Kidney epithelial cell (primary cell): ENCODE measurements around the gene NEURL3. TPM values are rescaled to one million over a fixed set of nuclear protein-coding genes. Genes with fewer than 3 reads are reported as not detected.

Experiments used
- DNase-seq: peaks from one replicate; pipeline ENCODE4 v3.0.0-alpha.2; 2010; ENCODE audit warnings: low read depth
- H3K27me3 ChIP-seq: 2 replicates; pipeline ENCODE4 v1.6.0; 2011; ENCODE audit warnings: low read length; ENCODE audit not compliant: control insufficient read depth, insufficient read depth
- H3K36me3 ChIP-seq: 2 replicates; pipeline ENCODE4 v1.5.1; 2011; ENCODE audit warnings: low read length; ENCODE audit not compliant: control insufficient read depth, insufficient read depth
- H3K4me3 ChIP-seq: 2 replicates; pipeline ENCODE4 v1.5.1; 2011; ENCODE audit warnings: low read depth, mild to moderate bottlenecking, control low read depth, low read length
- total RNA-seq: library from RNA; depleted of rRNA; stranded (reverse); fragments of >200 nt; gene quantifications from 2 replicates; pipeline ENCODE4 v1.2.3, GENCODE V29; 2015
- TF ChIP-seq, protein P1 (sequence below): IDR thresholded peaks from 2 replicates; pipeline ENCODE4 v1.5.1; 2011; ENCODE audit warnings: mild to moderate bottlenecking, moderate library complexity, low read length, control low read depth, inconsistent platforms; ENCODE audit not compliant: insufficient read depth, poor library complexity, severe bottlenecking

Gene NEURL3
- total RNA-seq, 1 donor from 2014 or later = 18.6 TPM

DNA sequence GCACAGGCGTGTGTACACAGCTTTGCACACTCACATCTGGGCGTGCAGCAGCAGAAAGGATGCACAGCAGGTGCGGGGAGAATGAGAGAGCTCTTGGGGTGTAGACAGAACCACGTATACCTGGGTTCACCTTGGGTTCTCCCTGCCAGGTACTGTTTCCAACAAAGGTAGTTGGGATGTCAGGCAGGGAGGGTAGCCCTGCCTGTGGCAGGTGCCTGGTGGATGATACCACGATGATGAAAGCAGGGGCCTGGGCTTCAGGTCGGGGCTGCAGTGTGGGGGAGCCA lies 24.9 kb upstream of the NEURL3 start:
- TF ChIP-seq, protein P1, sequence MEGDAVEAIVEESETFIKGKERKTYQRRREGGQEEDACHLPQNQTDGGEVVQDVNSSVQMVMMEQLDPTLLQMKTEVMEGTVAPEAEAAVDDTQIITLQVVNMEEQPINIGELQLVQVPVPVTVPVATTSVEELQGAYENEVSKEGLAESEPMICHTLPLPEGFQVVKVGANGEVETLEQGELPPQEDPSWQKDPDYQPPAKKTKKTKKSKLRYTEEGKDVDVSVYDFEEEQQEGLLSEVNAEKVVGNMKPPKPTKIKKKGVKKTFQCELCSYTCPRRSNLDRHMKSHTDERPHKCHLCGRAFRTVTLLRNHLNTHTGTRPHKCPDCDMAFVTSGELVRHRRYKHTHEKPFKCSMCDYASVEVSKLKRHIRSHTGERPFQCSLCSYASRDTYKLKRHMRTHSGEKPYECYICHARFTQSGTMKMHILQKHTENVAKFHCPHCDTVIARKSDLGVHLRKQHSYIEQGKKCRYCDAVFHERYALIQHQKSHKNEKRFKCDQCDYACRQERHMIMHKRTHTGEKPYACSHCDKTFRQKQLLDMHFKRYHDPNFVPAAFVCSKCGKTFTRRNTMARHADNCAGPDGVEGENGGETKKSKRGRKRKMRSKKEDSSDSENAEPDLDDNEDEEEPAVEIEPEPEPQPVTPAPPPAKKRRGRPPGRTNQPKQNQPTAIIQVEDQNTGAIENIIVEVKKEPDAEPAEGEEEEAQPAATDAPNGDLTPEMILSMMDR = no peak
- no peak for DNase-seq
- no peak overlapping the region for H3K4me3 ChIP-seq
- no peaks in the 10 kb centered on the region for H3K36me3 ChIP-seq
- H3K27me3 ChIP-seq = no peaks in the 10 kb centered on the region

DNA sequence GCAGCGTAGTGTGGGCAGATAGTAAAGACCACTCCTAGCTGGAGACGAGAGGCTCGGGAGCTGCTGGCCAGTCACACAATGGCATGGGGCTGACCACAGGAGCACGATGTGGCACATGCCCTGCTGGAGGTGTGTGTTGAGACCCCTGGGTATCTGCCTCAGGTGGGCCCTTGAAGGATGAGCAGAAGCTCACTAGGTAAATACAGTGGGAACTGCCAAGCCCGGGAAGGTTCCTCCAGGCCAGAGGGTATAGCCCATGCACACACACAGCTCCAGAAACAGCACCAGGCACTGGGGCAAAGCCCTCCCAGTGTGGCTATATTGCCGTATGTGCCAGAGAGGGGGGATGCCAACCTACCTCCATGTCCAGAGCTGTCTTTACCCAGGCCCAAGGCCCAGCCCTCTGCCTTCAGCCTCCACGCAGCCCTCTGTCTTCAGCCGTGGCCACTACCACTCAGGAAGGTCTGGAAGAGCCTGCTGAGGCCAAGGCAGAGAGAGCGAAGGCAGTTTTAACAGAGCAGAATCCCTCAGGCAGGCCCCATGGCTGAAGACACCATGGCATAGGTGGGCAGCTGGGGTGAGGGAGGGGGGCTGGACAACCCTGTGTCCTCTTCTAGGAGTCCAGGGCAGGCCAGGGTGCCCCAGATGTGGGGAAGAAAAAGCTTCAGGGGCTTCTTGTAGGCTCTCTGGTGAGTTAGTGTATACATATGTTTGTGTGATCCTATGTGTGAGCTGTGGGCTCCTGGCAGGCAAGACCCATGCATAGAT lies 24.4 kb upstream of the NEURL3 start:
- Histone ChIP-seq H3K27me3 (peaks cover 4% of the 10 kb centered on the region), H3K4me3 (no peak overlapping the region), H3K36me3 (no peaks in the 10 kb centered on the region)
- TF ChIP-seq, protein P1 = no peak
- no peak for DNase-seq

DNA sequence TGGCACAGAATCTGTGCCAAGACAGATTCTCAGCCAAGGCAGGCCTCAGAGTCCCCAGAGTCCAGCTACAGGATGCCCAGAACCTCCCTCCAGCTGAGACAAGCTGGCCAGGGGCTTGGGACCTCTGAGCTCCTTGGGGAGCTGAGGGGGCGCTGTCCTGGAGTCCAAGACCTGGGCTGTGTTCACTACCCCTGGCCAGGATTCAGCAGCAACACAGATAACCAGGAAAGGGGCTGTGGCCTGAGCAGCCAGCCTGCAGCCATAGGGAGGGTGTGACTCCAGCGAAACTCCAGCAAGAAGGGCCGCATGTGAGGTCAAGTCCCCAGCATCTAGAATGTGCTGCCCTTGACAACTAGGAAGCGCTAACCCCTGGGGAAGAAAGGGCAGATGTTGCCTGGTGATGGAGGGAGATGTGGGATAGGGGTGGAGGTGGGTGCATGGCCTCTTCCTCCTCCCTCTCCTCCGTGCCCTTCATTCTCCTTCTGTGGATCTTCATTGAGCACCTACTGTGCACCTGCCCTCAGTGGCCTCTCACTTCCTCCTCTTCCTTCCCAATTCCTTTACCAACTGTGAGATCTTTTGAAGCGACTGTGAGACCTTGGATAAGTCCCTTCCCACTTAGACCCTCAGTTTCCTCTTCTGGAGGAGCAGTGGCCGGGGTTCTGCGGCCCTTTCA lies 23.7 kb upstream of the NEURL3 start:
- TF ChIP-seq, protein P1 = no peak
- Histone ChIP-seq H3K36me3 (no peaks in the 10 kb centered on the region), H3K4me3 (no peak overlapping the region), H3K27me3 (peaks cover 4% of the 10 kb centered on the region)
- DNase-seq = no peak

DNA sequence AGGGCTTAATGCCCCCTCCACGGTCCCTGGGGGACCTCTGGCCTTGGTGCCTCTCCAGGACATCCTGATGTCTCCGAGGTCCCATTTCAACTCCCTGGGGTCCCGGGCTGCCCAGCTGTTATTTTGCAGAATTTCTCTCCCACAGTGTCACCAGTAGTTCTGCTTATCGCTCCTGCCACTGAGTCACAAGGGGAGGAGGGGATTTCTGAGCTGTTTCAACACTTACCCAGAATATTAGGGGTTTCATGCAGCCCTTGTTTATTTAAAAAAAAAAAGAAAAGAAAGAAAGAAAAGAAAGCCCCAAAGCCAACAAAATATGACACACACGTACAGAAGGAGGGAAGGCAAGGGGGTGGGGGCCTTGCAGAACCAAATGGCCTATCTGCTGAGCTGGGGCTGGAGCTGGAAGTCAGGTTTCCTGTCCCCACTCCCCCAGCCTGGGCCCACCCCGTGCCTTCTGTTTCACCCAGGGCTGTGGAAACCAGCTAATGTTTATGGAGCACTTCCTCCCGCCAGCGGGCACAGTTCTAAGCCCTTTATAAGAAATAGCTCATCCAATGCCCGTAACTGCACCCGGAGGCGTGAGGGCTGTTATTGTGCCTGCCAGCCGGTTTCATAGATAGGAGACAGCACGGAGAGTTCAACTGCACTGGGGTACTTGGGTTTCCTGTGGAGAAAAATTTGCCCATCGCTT lies 23.0 kb upstream of the NEURL3 start:
- Histone ChIP-seq H3K36me3 (no peaks in the 10 kb centered on the region), H3K4me3 (no peak overlapping the region), H3K27me3 (peaks cover 6% of the 10 kb centered on the region)
- DNase-seq = no peak
- TF ChIP-seq, protein P1 = no peak

DNA sequence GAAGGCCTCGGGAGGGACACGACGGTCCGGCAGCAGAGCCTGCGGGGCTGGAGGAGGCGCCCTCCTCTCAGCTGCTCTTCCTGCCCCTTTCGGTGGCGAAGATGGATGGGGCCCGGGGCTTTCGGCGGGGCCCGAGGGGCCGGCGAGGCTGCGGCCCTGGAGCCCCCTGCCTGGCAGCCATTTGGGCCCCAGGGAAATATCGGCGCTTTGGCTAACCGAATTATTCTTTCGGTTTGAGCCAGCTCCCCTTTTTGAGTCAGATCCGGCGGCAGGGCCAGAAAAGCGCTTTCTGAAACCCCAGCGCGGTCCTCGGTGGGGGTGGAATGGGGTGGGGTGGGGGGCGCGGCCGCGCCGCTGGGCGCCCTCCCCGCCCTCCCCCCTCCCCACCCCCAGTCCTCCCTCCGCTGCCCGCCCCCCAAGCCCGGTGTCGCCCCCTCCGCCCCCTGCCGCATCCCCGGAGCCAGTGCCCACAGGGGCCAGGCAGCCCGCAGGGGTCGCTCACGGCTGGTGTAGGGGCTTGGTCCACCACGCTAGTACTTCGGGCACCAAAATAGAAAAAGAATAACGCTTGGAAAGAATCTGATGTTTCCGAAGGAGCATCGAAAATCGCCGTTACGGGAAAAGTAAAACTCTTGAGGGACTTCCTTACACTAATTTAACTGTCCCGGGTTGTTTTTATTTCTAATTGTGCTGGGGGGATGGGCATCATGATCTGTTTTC lies 22.3 kb upstream of the NEURL3 start:
- DNase-seq = no peak
- Histone ChIP-seq H3K27me3 (peaks cover 6% of the 10 kb centered on the region), H3K36me3 (no peaks in the 10 kb centered on the region), H3K4me3 (peak overlapping the region; percentile 33)
- TF ChIP-seq, protein P1 = peak; percentile 59
